H1 (cell line): ENCODE measurements around the gene PDC. TPM values are rescaled to one million over a fixed set of nuclear protein-coding genes. Genes with fewer than 3 reads are reported as not detected.

Source experiments
- CTCF ChIA-PET: fragments of 300-600 bp; sonication (Branson Sonifier 250); formaldehyde crosslinking; loops from one replicate; lab custom pipeline; 2021; ENCODE audit not compliant: partially characterized antibody; lab: Charles Lee
- POLR2A ChIA-PET: fragments of 300-600 bp; sonication (Branson Sonifier 250); formaldehyde crosslinking; loops from one replicate; lab custom pipeline; 2021; ENCODE audit warnings: inconsistent platforms; ENCODE audit not compliant: partially characterized antibody; lab: Charles Lee
- DNase-seq, 2 experiments: peaks; one replicate each; pipeline versions ENCODE4 v3.0.0 to v3.0.0-alpha.2; 2010 to 2022; ENCODE audit warnings: low spot score in 2 of 2, low read depth in 1 of 2, mixed read lengths in 1 of 2
- FAIRE-seq: peaks from 2 replicates; lab custom pipeline; 2011; peaks lifted over from hg19 to GRCh38; lab: Jason Lieb, UNC
- H2AFZ ChIP-seq: 2 replicates; pipeline ENCODE4 v1.8.1; 2012; ENCODE audit warnings: low read length, inconsistent platforms
- H2AK5ac ChIP-seq: 2 replicates; pipeline ENCODE4 v1.6.1; 2013; ENCODE audit warnings: low read depth, low read length
- H2BK120ac ChIP-seq: replicated peaks from 2 replicates; pipeline ENCODE3; 2013; ENCODE audit warnings: low read depth, low read length, inconsistent platforms
- H2BK12ac ChIP-seq: 2 replicates; pipeline ENCODE4 v1.6.1; 2013; ENCODE audit warnings: low read depth, low read length
- H2BK15ac ChIP-seq: 2 replicates; pipeline ENCODE4 v1.6.1; 2013; ENCODE audit warnings: low read length
- H2BK20ac ChIP-seq: 2 replicates; pipeline ENCODE4 v1.6.1; 2013; ENCODE audit warnings: low read length
- H2BK5ac ChIP-seq: 2 replicates; pipeline ENCODE4 v1.6.1; 2013; ENCODE audit warnings: low read depth, low read length
- H3K14ac ChIP-seq: 2 replicates; pipeline ENCODE4 v1.6.1; 2013; ENCODE audit warnings: inconsistent platforms; ENCODE audit not compliant: insufficient read length
- H3K18ac ChIP-seq: 2 replicates; pipeline ENCODE4 v1.6.1; 2013; ENCODE audit warnings: low read length; ENCODE audit errors: extremely low read depth
- H3K23ac ChIP-seq: 2 replicates; pipeline ENCODE4 v1.6.1; 2013; ENCODE audit warnings: inconsistent platforms; ENCODE audit not compliant: insufficient read length
- H3K23me2 ChIP-seq: 2 replicates; pipeline ENCODE4 v1.6.1; 2013; ENCODE audit warnings: low read depth, low read length
- H3K27ac ChIP-seq: 2 replicates; pipeline ENCODE4 v1.6.1; 2011; ENCODE audit warnings: low read depth, low read length, inconsistent platforms
- H3K27me3 ChIP-seq, 4 experiments: replicated peaks in 1 of 4; 1 replicate in 1 of 4; 2 replicates in 3 of 4; pipeline versions ENCODE4 v1.6.1 to v1.8.1; 2011 to 2013; ENCODE audit warnings: low read length in 3 of 4, mild to moderate bottlenecking in 3 of 4, inconsistent platforms in 2 of 4, mixed read lengths in 2 of 4, moderate library complexity in 1 of 4; ENCODE audit not compliant: control insufficient read depth in 3 of 4, insufficient read depth in 3 of 4; ENCODE audit errors: extremely low read depth in 1 of 4
- H3K36me3 ChIP-seq, 4 experiments: 2 replicates each; pipeline versions ENCODE4 v1.6.1 to v1.8.1; 2011 to 2013; ENCODE audit warnings: mild to moderate bottlenecking in 4 of 4, low read length in 3 of 4, moderate library complexity in 2 of 4, control low read depth in 1 of 4, inconsistent platforms in 1 of 4; ENCODE audit not compliant: insufficient read depth in 4 of 4, control insufficient read depth in 2 of 4
- H3K4ac ChIP-seq: replicated peaks from 2 replicates; pipeline ENCODE3; 2013; ENCODE audit warnings: low read length, low read depth, mixed read lengths, inconsistent platforms; ENCODE audit not compliant: insufficient read length
- H3K4me1 ChIP-seq, 4 experiments: replicated peaks in 1 of 4; 1 replicate in 1 of 4; 2 replicates in 3 of 4; pipeline versions ENCODE4 v1.6.1 to v1.8.1; 2011 to 2013; ENCODE audit warnings: low read length in 3 of 4, inconsistent platforms in 2 of 4, mixed read lengths in 1 of 4; ENCODE audit not compliant: insufficient read depth in 4 of 4, control insufficient read depth in 3 of 4
- H3K4me2 ChIP-seq, 2 experiments: 2 replicates each; pipeline versions ENCODE4 v1.6.1 to v1.8.1; 2011 to 2013; ENCODE audit warnings: low read depth in 2 of 2, low read length in 2 of 2, control low read depth in 1 of 2, inconsistent platforms in 1 of 2, mild to moderate bottlenecking in 1 of 2; ENCODE audit not compliant: insufficient read depth in 1 of 2
- H3K4me3 ChIP-seq, 4 experiments: fragments of 200-600, 300-600 bp in 1 of 4; sonication (generic), shearing (Covaris generic), sonication (Bioruptor Twin) in 1 of 4; 2 replicates each; pipeline versions ENCODE4 v1.5.1 to v1.8.1; 2011 to 2016; ENCODE audit warnings: low read length in 4 of 4, low read depth in 3 of 4, control low read depth in 2 of 4, inconsistent platforms in 2 of 4, mild to moderate bottlenecking in 2 of 4, mixed read lengths in 1 of 4, moderate library complexity in 1 of 4; ENCODE audit not compliant: insufficient read depth in 2 of 4; ENCODE audit errors: extremely low read depth in 1 of 4
- H3K56ac ChIP-seq: replicated peaks from 2 replicates; pipeline ENCODE3; 2013; ENCODE audit warnings: low read depth, mild to moderate bottlenecking, mixed read lengths, low read length, inconsistent platforms; ENCODE audit not compliant: insufficient read length
- H3K79me1 ChIP-seq: 2 replicates; pipeline ENCODE4 v1.6.1; 2013; ENCODE audit warnings: low read depth, low read length, control low read depth
- H3K79me2 ChIP-seq, 2 experiments: 2 replicates each; pipeline versions ENCODE4 v1.6.1 to v1.8.1; 2012 to 2013; ENCODE audit warnings: low read length in 2 of 2, mild to moderate bottlenecking in 2 of 2, inconsistent platforms in 1 of 2; ENCODE audit not compliant: insufficient read depth in 2 of 2, control insufficient read depth in 1 of 2
- H3K9ac ChIP-seq, 4 experiments: replicated peaks in 1 of 4; 1 replicate in 1 of 4; 2 replicates in 3 of 4; pipeline versions ENCODE4 v1.6.1 to v1.8.1; 2011 to 2013; ENCODE audit warnings: low read depth in 3 of 4, low read length in 3 of 4, control low read depth in 2 of 4, mild to moderate bottlenecking in 2 of 4, moderate library complexity in 2 of 4, inconsistent platforms in 1 of 4; ENCODE audit errors: extremely low read depth in 1 of 4
- H3K9me3 ChIP-seq, 2 experiments: 2 replicates each; pipeline versions ENCODE4 v1.6.1 to v1.8.1; 2012 to 2013; ENCODE audit warnings: mild to moderate bottlenecking in 2 of 2, moderate library complexity in 2 of 2, control low read depth in 1 of 2, inconsistent platforms in 1 of 2, low read depth in 1 of 2, low read length in 1 of 2, mixed read lengths in 1 of 2; ENCODE audit not compliant: insufficient read depth in 2 of 2
- H4K20me1 ChIP-seq, 2 experiments: replicated peaks in 1 of 2; 2 replicates each; pipeline versions ENCODE3 to v1.8.1; 2011 to 2013; ENCODE audit warnings: inconsistent platforms in 2 of 2, low read length in 2 of 2, mild to moderate bottlenecking in 1 of 2; ENCODE audit not compliant: insufficient read depth in 2 of 2, control insufficient read depth in 1 of 2
- H4K5ac ChIP-seq: 2 replicates; pipeline ENCODE4 v1.6.1; 2013; ENCODE audit warnings: low read length, low read depth, mixed read lengths, inconsistent platforms; ENCODE audit not compliant: insufficient read length
- H4K8ac ChIP-seq: 2 replicates; pipeline ENCODE4 v1.8.0; 2013; ENCODE audit warnings: mild to moderate bottlenecking, moderate library complexity, low read length, inconsistent platforms; ENCODE audit not compliant: insufficient read depth; ENCODE audit errors: extremely low read depth
- H4K91ac ChIP-seq: replicated peaks from 2 replicates; pipeline ENCODE3; 2013; ENCODE audit warnings: low read length, mixed read lengths, inconsistent platforms; ENCODE audit not compliant: insufficient read length
- BACH1 ChIP-seq: IDR thresholded peaks from 2 replicates; pipeline ENCODE4 v1.6.1; 2012; ENCODE audit warnings: low read length, improper control_type of control experiment
- EP300 ChIP-seq, 2 experiments: IDR thresholded peaks; 1 replicate in 1 of 2; 2 replicates in 1 of 2; pipeline ENCODE4 v1.6.1; 2011 to 2012; ENCODE audit warnings: low read depth in 2 of 2, low read length in 2 of 2, mild to moderate bottlenecking in 2 of 2, borderline replicate concordance in 1 of 2, inconsistent platforms in 1 of 2, moderate library complexity in 1 of 2
- EZH2 ChIP-seq: fragments of 200-600 bp; sonication (generic); IDR thresholded peaks from 2 replicates; pipeline ENCODE4 v1.7.1; 2012; ENCODE audit warnings: low read depth, mild to moderate bottlenecking, moderate library complexity, low read length, inconsistent platforms; ENCODE audit not compliant: severe bottlenecking
- TCF12 ChIP-seq: IDR thresholded peaks from 2 replicates; pipeline ENCODE4 v1.6.1; 2011; ENCODE audit warnings: low read depth, mild to moderate bottlenecking, low read length
- WGBS, 2 experiments: shearing (Covaris generic) in 1 of 2; methylation state at CpG; one replicate each; pipeline versions ENCODE4 v1.1.6 to v1.1.7; 2013 to 2015; ENCODE audit warnings: low lambda C conversion rate in 2 of 2, mixed read lengths in 2 of 2, inconsistent platforms in 1 of 2, low coverage in 1 of 2, missing lambda C conversion rate in 1 of 2; ENCODE audit not compliant: insufficient replicate concordance in 2 of 2, insufficient coverage in 1 of 2, insufficient read length in 1 of 2; ENCODE audit errors: extremely low coverage in 1 of 2, missing lambda C conversion rate in 1 of 2; 5-methylcytosine and 5-hydroxymethylcytosine counted together
- polyA plus RNA-seq, 7 experiments: library from polyadenylated mRNA; depleted of rRNA in 3 of 7; stranded (reverse) in 5 of 7; unstranded in 2 of 7; fragments of >200 nt in 5 of 7; fragments of 200-250 nt in 2 of 7; gene quantifications; 1 replicate in 5 of 7; 2 replicates in 1 of 7; 4 replicates in 1 of 7; pipeline versions ENCODE4 v1.2.1 to v1.2.3, GENCODE V29; 2011 to 2013; ENCODE audit warnings: missing spikeins in 2 of 7, mixed read lengths in 2 of 7
- total RNA-seq: library from RNA; stranded (reverse); fragmentation: NEBNext Ultra II Directional; extraction: Animal tissue kit (Norgen Biotek cat#: 25700); gene quantifications from 2 replicates; pipeline ENCODE4 v1.2.1, GENCODE V29; 2021

PDC gene
- total and polyA plus RNA-seq, 2 of the 8 experiments (the other 6 are each of a cell fraction or from before 2014, with no cell fraction given), result not detected

DNA sequence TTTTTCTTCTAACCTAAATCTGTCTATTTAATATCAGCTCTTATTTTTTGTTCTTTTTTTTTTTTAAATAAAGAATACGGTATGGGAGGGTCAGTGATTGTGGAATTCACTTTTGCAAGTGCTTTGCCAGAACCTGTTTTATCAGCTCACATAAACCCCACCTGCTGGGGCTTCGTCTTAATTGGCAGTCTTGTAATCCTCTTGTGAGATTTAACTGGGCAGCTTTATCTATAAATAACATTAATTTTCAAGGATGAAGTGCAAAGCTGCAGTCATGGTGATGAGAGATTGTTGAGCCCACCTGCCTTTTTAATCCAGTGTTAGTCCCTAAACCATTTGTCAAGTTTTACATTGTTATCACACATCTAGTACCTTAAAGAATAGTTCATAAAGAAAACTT, 18.2 kb upstream of the PDC start:
- H3K56ac ChIP-seq, result no peak overlapping the region
- H3K4me3 ChIP-seq, result no peak overlapping the region
- no peak overlapping the region for H4K5ac ChIP-seq
- no peak overlapping the region for H3K18ac ChIP-seq
- DNase-seq (no peak), FAIRE-seq (no peak)
- H3K9me3 ChIP-seq, result no peaks in the 10 kb centered on the region
- no peak overlapping the region for H2BK5ac ChIP-seq
- H3K79me1 ChIP-seq, result no peaks in the 10 kb centered on the region
- 86% methylated on average over 2 of the region's 2 CpGs; no CpG with 5 or more reads in 1 of the 2 experiments for WGBS, 2 experiments
- H3K14ac ChIP-seq, result no peak overlapping the region
- H3K79me2 ChIP-seq, result no peaks in the 10 kb centered on the region
- POLR2A ChIA-PET, result no interaction called here
- no peak overlapping the region for H4K91ac ChIP-seq
- no peak overlapping the region for H3K23ac ChIP-seq
- no peaks in the 10 kb centered on the region for H3K23me2 ChIP-seq
- H4K8ac ChIP-seq, result no peak overlapping the region
- H3K4me2 ChIP-seq, result no peak overlapping the region
- no peak overlapping the region for H2BK12ac ChIP-seq
- no peak overlapping the region for H2BK20ac ChIP-seq
- no peak overlapping the region for H2BK120ac ChIP-seq
- H3K4ac ChIP-seq, result no peak overlapping the region
- H3K27ac ChIP-seq, result no peak overlapping the region
- H3K27me3 ChIP-seq, result no peaks in the 10 kb centered on the region
- no peak overlapping the region for H3K9ac ChIP-seq
- no peak overlapping the region for H2AK5ac ChIP-seq
- no peaks in the 10 kb centered on the region for H4K20me1 ChIP-seq
- H3K36me3 ChIP-seq, result no peaks in the 10 kb centered on the region
- CTCF ChIA-PET, result interaction anchor here (0.6 to 1.9 kb wide), 2 partner anchors 71 to 126 kb away, joined by 3 to 5 read pairs; no protein-coding TSS in a partner anchor
- H2AFZ ChIP-seq, result no peak overlapping the region
- no peaks in the 10 kb centered on the region for H3K4me1 ChIP-seq
- H2BK15ac ChIP-seq, result no peak overlapping the region
- TF ChIP-seq EZH2, result no peak
- TF ChIP-seq BACH1, result no peak
- TF ChIP-seq TCF12, result no peak
- TF ChIP-seq EP300 (IDR thresholded peaks at IDR 0.05; ENCODE audit: borderline replicate concordance in 1 of 2, low read depth in 2 of 2, low read length in 2 of 2), result no peak
